Heart right ventricle (tissue), 16 donors: ENCODE measurements around the gene DNAH12. TPM values are rescaled to one million over a fixed set of nuclear protein-coding genes. Genes with fewer than 3 reads are reported as not detected.

Experiments used
- ATAC-seq, 8 donors: fragments of 200-7000 bp; cut with Tn5 transposase; one replicate each; pipeline ENCODE4 v1.9.1; 2020; ENCODE audit warnings: mild to moderate bottlenecking in 8 of 8, moderate library complexity in 8 of 8, moderate number of reproducible peaks in 1 of 8
- DNase-seq, 2 donors: peaks; one replicate each; pipeline ENCODE4 v3.0.0-alpha.2; 2020
- H3K27ac ChIP-seq, 10 donors: fragments of 200-600 bp; sonication (generic) in 2 of 10; one replicate each; pipeline versions ENCODE4 v1.5.0 to v1.8.0; 2020 to 2022; ENCODE audit warnings: mild to moderate bottlenecking in 3 of 10
- H3K27me3 ChIP-seq, 7 donors: fragments of 200-600 bp; one replicate each; pipeline ENCODE4 v1.8.0; 2021 to 2022; ENCODE audit warnings: mild to moderate bottlenecking in 2 of 7
- H3K36me3 ChIP-seq, 9 donors: fragments of 200-600 bp; sonication (generic) in 1 of 9; one replicate each; pipeline versions ENCODE4 v1.5.0 to v1.8.0; 2020 to 2022; ENCODE audit warnings: mild to moderate bottlenecking in 2 of 9
- H3K4me1 ChIP-seq, 9 donors: fragments of 200-600 bp; sonication (generic) in 1 of 9; one replicate each; pipeline versions ENCODE4 v1.5.0 to v1.8.0; 2020 to 2022; ENCODE audit warnings: mild to moderate bottlenecking in 4 of 9
- H3K4me3 ChIP-seq, 10 donors: fragments of 200-600 bp; sonication (generic) in 2 of 10; one replicate each; pipeline versions ENCODE4 v1.5.0 to v1.8.0; 2020 to 2022; ENCODE audit warnings: mild to moderate bottlenecking in 7 of 10, moderate library complexity in 2 of 10
- H3K9me3 ChIP-seq, 11 donors: fragments of 200-600 bp in 10 of 11; sonication (generic) in 2 of 11; one replicate each; pipeline versions ENCODE4 v1.5.0 to v1.8.0; 2013 to 2022; ENCODE audit warnings: mild to moderate bottlenecking in 2 of 11, control low read depth in 1 of 11, moderate library complexity in 1 of 11
- CTCF ChIP-seq, 9 donors: fragments of 200-600 bp; sonication (generic) in 2 of 9; IDR thresholded peaks; one replicate each; pipeline versions ENCODE4 v1.5.0 to v1.8.0; 2021 to 2022; ENCODE audit warnings: antibody characterized with exemption in 9 of 9, mild to moderate bottlenecking in 5 of 9, moderate library complexity in 1 of 9
- WGBS, 2 donors: extraction: QIAGEN DNeasy Blood & Tissue Kit; methylation state at CpG; one replicate each; pipeline ENCODE4 v1.1.7; 2013; ENCODE audit warnings: inconsistent platforms in 1 of 2; 5-methylcytosine and 5-hydroxymethylcytosine counted together
- intact Hi-C, 10 donors: fragments of 100-400 bp; cut with DNase I; formaldehyde crosslinking; loops; one replicate each; pipeline versions ENCODE4 v1.11.1 to v1.14.2; 2022
- polyA plus RNA-seq, 2 donors: library from polyadenylated mRNA; stranded (reverse); fragments of 200-250 nt; gene quantifications; one replicate each; pipeline ENCODE4 v1.2.3, GENCODE V29; 2013
- total RNA-seq, 10 donors: library from RNA; stranded (reverse); fragmentation: NEBNext Ultra II Directional in 3 of 10; extraction: Animal tissue kit (Norgen Biotek cat#: 25700) in 3 of 10; gene quantifications; one replicate each; pipeline versions ENCODE4 v1.2.1 to v1.2.4, GENCODE V29; 2021 to 2023
- donor health status: Arrhythmogenic right ventricular cardiomyopathy.
- donor health status: ischemic (EF 13 %, LVEDD 7.1; RV severe dilation, severe dysfunction).
- donor health status: healthy with polysubstance abuse.
- donor health status: DM: no; HTN: yes; CAD: no.
- donor health status: DM: no; HTN: no; CAD: no.
- donor health status: ischemic (EF 25% LVEDD 6.9; RV normal size, moderate dysfunction).
- donor health status: ischemic (EF 25% LVEDD 5.7; RV mildly dilated, moderate dysfunction).
- donor health status: healthy.
- donor health status: DM: yes; HTN: yes; CAD: no.
- donor health status: Ischemic cardiomyopathy.
- donor health status: ischemic (EF 35%, LVEDD 5.7; RV mildly dilated, moderate dysfunction).
- donor health status: nonischemic (EF 11% LVEDD 7.7; RV severe dilation, severe dysfunction).
- donor health status: DM: yes; HTN: yes; CAD: no.
- donor health status: PGD.
- donor health status: ischemic (EF 29% LVEDD 5.4; RV normal size, mild dysfunction).
- donor health status: nonischemic (EF 23%, LVEDD 6.1; RV moderate dilation, normal function).

Gene DNAH12
- total and polyA plus RNA-seq, 12 donors = 0.01 to 0.44 (median 0.12) TPM; not detected in 4

GRCh38 chr3:57261929-57262328, 282.2 kb downstream of the DNAH12 start:
- H3K4me3 ChIP-seq = no peak overlapping the region
- H3K27ac ChIP-seq = no peak overlapping the region
- peaks cover 0 to 11% (median 5%) of the 10 kb centered on the region in 9 donors for H3K4me1 ChIP-seq
- H3K36me3 ChIP-seq = peaks cover 0 to 100% (median 77%) of the 10 kb centered on the region in 9 donors
- peaks cover 0 to 8% (median 0%) of the 10 kb centered on the region in 11 donors for H3K9me3 ChIP-seq
- H3K27me3 ChIP-seq = no peaks in the 10 kb centered on the region
- TF ChIP-seq CTCF (IDR thresholded peaks at IDR 0.05) = no peak
- DNase-seq (no peak), ATAC-seq (no peak)
- intact Hi-C loops = no loop called here
- 93 to 97% methylated on average over 3 of the region's 3 CpGs for WGBS, 2 donors

- peaks cover 0 to 98% (median 69%) of the 10 kb centered on the region in 9 donors for H3K36me3 ChIP-seq
- intact Hi-C loops = no loop called here
- no peak for TF ChIP-seq CTCF (IDR thresholded peaks at IDR 0.05)
- peaks cover 0 to 11% (median 5%) of the 10 kb centered on the region in 9 donors for H3K4me1 ChIP-seq
- H3K4me3 ChIP-seq = no peak overlapping the region
- ATAC-seq (no peak), DNase-seq (no peak)
- no peaks in the 10 kb centered on the region for H3K27me3 ChIP-seq
- H3K27ac ChIP-seq = no peak overlapping the region
- WGBS, 2 donors = 76 to 83% methylated on average over 4 of the region's 4 CpGs
- H3K9me3 ChIP-seq = peaks cover 0 to 7% (median 0%) of the 10 kb centered on the region in 11 donors
Observed at GRCh38 chr3:57261119-57261518, 283.0 kb downstream of the DNAH12 start.

- peaks cover 0 to 97% (median 43%) of the 10 kb centered on the region in 9 donors for H3K36me3 ChIP-seq
- no peaks in the 10 kb centered on the region for H3K27me3 ChIP-seq
- no peak for TF ChIP-seq CTCF (IDR thresholded peaks at IDR 0.05)
- peak overlapping the region in 4 of 10 donors; percentile 66 to 70 (median 68) for H3K27ac ChIP-seq
- peaks cover 0 to 11% (median 6%) of the 10 kb centered on the region in 9 donors for H3K4me1 ChIP-seq
- no peak overlapping the region for H3K4me3 ChIP-seq
- DNase-seq (no peak), ATAC-seq (no peak)
- H3K9me3 ChIP-seq = no peaks in the 10 kb centered on the region
- intact Hi-C loops = no loop called here
Observed at GRCh38 chr3:57257678-57258077, 286.5 kb downstream of the DNAH12 start.

GRCh38 chr3:57256844-57257243, 287.3 kb downstream of the DNAH12 start:
- H3K4me3 ChIP-seq = peak overlapping the region in 2 of 10 donors; percentile 1 to 16
- H3K27ac ChIP-seq = peak overlapping the region in 6 of 10 donors; percentile 8 to 70 (median 67)
- peak in 2 of 9 donors; percentile 10 to 22 for TF ChIP-seq CTCF (IDR thresholded peaks at IDR 0.05)
- peaks cover 0 to 97% (median 42%) of the 10 kb centered on the region in 9 donors for H3K36me3 ChIP-seq
- DNase-seq (peak; percentile 26 to 27), ATAC-seq (peak in 7 of 8 donors; percentile 70 to 90 (median 80))
- intact Hi-C loops = no loop called here
- WGBS, 2 donors = 29 to 55% methylated on average over 3 of the region's 3 CpGs
- H3K9me3 ChIP-seq = no peaks in the 10 kb centered on the region
- peaks cover 0 to 20% (median 6%) of the 10 kb centered on the region in 9 donors for H3K4me1 ChIP-seq
- no peaks in the 10 kb centered on the region for H3K27me3 ChIP-seq
